CD8-positive, alpha-beta memory T cell (primary cell): Measurements from ENCODE around the gene DEFB129. TPM values are rescaled to one million over a fixed set of nuclear protein-coding genes. Genes with fewer than 3 reads are reported as not detected.
"Not testable (repeated sequence)": the region's sequence is repeated elsewhere in the genome, so short reads cannot be mapped to it uniquely, and the experiment has no call there.

ENCODE experiments used
- CTCF ChIA-PET: fragments of 350-600 bp; sonication (Branson Sonifier 250); formaldehyde crosslinking; loops from one replicate; lab custom pipeline; 2021; ENCODE audit warnings: antibody characterized with exemption; lab: Charles Lee
- POLR2A ChIA-PET: fragments of 350-600 bp; sonication (Branson Sonifier 250); formaldehyde crosslinking; loops from one replicate; lab custom pipeline; 2021; ENCODE audit warnings: antibody characterized with exemption; lab: Charles Lee
- DNase-seq, 5 donors: peaks; one replicate each; pipeline versions ENCODE4 v3.0.0 to v3.0.0-alpha.2; 2020 to 2022; ENCODE audit warnings: mixed read lengths in 1 of 5
- H3K27ac ChIP-seq: one replicate; pipeline ENCODE4 v1.7.0; 2013; ENCODE audit warnings: low read depth, mild to moderate bottlenecking, low read length, moderate library complexity
- H3K27me3 ChIP-seq: 2 replicates; pipeline ENCODE4 v1.7.0; 2013; ENCODE audit warnings: low read length, mild to moderate bottlenecking; ENCODE audit not compliant: insufficient read depth, poor library complexity, severe bottlenecking
- H3K36me3 ChIP-seq: 2 replicates; pipeline ENCODE4 v1.7.0; 2013; ENCODE audit warnings: mild to moderate bottlenecking, low read length, moderate library complexity; ENCODE audit not compliant: insufficient read depth
- H3K4me1 ChIP-seq: 2 replicates; pipeline ENCODE4 v1.7.0; 2013; ENCODE audit warnings: mild to moderate bottlenecking, low read length, moderate library complexity; ENCODE audit not compliant: insufficient read depth
- H3K4me3 ChIP-seq: 2 replicates; pipeline ENCODE4 v1.7.0; 2013; ENCODE audit warnings: mild to moderate bottlenecking, low read length
- H3K9me3 ChIP-seq: 2 replicates; pipeline ENCODE4 v1.7.0; 2013; ENCODE audit warnings: mild to moderate bottlenecking, low read length
- H3K27ac Mint-ChIP-seq, 8 donors: one replicate each; pipeline ENCODE4 v1.8.0; 2020 to 2021; ENCODE audit warnings: mixed read lengths in 8 of 8, mild to moderate bottlenecking in 6 of 8, inconsistent platforms in 3 of 8, moderate library complexity in 3 of 8
- H3K27me3 Mint-ChIP-seq, 2 donors: one replicate each; pipeline ENCODE4 v1.8.0; 2020 to 2021; ENCODE audit warnings: mixed read lengths in 2 of 2, mild to moderate bottlenecking in 1 of 2, moderate library complexity in 1 of 2
- H3K36me3 Mint-ChIP-seq, 3 donors: one replicate each; pipeline ENCODE4 v1.8.0; 2020 to 2021; ENCODE audit warnings: mixed read lengths in 3 of 3, inconsistent platforms in 1 of 3, mild to moderate bottlenecking in 1 of 3
- H3K4me1 Mint-ChIP-seq, 3 donors: one replicate each; pipeline ENCODE4 v1.8.0; 2020 to 2021; ENCODE audit warnings: mixed read lengths in 3 of 3, inconsistent platforms in 1 of 3, mild to moderate bottlenecking in 1 of 3
- H3K4me3 Mint-ChIP-seq, 7 donors: one replicate each; pipeline ENCODE4 v1.8.0; 2020 to 2021; ENCODE audit warnings: mixed read lengths in 7 of 7, mild to moderate bottlenecking in 6 of 7, moderate library complexity in 4 of 7, inconsistent platforms in 2 of 7
- H3K9me3 Mint-ChIP-seq, 5 donors: one replicate each; pipeline ENCODE4 v1.8.0; 2020 to 2022; ENCODE audit warnings: mixed read lengths in 5 of 5, mild to moderate bottlenecking in 3 of 5, moderate library complexity in 2 of 5, inconsistent platforms in 1 of 5
- polyA plus RNA-seq: library from polyadenylated mRNA; unstranded; fragments of 300-500 nt; fragmentation: Illumina TruSeq; gene quantifications from one replicate; pipeline ENCODE4 v1.2.3, GENCODE V29; 2021
- total RNA-seq, 2 experiments: library from RNA; stranded (reverse); gene quantifications; one replicate each; pipeline ENCODE4 v1.2.3, GENCODE V29; 2021

DEFB129 gene, protein sequence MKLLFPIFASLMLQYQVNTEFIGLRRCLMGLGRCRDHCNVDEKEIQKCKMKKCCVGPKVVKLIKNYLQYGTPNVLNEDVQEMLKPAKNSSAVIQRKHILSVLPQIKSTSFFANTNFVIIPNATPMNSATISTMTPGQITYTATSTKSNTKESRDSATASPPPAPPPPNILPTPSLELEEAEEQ
- total RNA-seq (not detected), polyA plus RNA-seq (not detected)

DNA sequence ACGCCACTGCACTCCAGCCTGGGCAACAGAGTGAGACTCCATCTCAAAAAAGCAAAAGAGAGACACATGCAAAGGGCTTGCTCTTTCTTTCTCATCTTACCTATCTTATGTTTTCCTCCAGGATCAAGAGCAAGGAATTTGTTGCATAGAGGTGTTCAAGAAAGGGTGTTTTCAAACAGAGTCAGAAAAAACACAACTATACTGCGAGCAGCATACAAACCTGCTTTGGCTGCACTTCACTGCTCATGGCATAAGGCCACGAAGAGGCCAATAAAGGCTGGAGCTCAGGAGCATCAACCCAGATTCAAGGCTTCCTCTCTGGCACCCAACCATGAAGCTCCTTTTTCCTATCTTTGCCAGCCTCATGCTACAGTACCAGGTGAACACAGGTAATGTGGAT is at the start of gene DEFB129:
Gene DEFB129, plus strand, starts transcription at position 301 of the 400 bp plus-strand sequence. Its CDS starts 31 bp downstream, at position 332.
- Histone ChIP-seq H3K4me1 (peaks cover 21% of the 10 kb centered on the region), H3K27ac (no peak within 1 kb of the TSS), H3K9me3 (no peaks in the 10 kb centered on the region), H3K27me3 (no peaks in the 10 kb centered on the region), H3K4me3 (no peak within 1 kb of the TSS), H3K36me3 (no peaks in the 10 kb centered on the region)
- ChIA-PET CTCF (no interaction called here), POLR2A (no interaction called here)
- peaks cover 0 to 4% (median 0%) of the 10 kb centered on the region in 5 donors for H3K9me3 Mint-ChIP-seq
- H3K4me3 Mint-ChIP-seq = no peak within 1 kb of the TSS
- H3K27ac Mint-ChIP-seq = no peak within 1 kb of the TSS
- peaks cover 0 to 26% of the 10 kb centered on the region in 2 donors for H3K27me3 Mint-ChIP-seq
- no peaks in the 10 kb centered on the region for H3K36me3 Mint-ChIP-seq
- DNase-seq = no peak
- H3K4me1 Mint-ChIP-seq = peaks cover 0 to 4% (median 0%) of the 10 kb centered on the region in 3 donors

GRCh38 chr20:184288-184687 is 42.8 kb upstream of the DEFB129 start:
- Mint-ChIP-seq H3K27me3 (peaks cover 11 to 70% of the 10 kb centered on the region in 2 donors), H3K36me3 (no peaks in the 10 kb centered on the region), H3K4me3 (no peak overlapping the region), H3K9me3 (peaks cover 5 to 17% (median 7%) of the 10 kb centered on the region in 5 donors), H3K27ac (no peak overlapping the region), H3K4me1 (no peaks in the 10 kb centered on the region)
- H3K27me3 ChIP-seq = peaks cover 9% of the 10 kb centered on the region
- CTCF ChIA-PET = no interaction called here
- no peaks in the 10 kb centered on the region for H3K36me3 ChIP-seq
- no peaks in the 10 kb centered on the region for H3K4me1 ChIP-seq
- H3K27ac ChIP-seq = no peak overlapping the region
- POLR2A ChIA-PET = no interaction called here
- no peak overlapping the region for H3K4me3 ChIP-seq
- DNase-seq = no peak
- no peaks in the 10 kb centered on the region for H3K9me3 ChIP-seq

- Mint-ChIP-seq H3K27me3 (peaks cover 19 to 63% of the 10 kb centered on the region in 2 donors), H3K4me1 (no peaks in the 10 kb centered on the region)
- CTCF ChIA-PET = no interaction called here
Measured at GRCh38 chr20:187733-188132, 39.3 kb upstream of the DEFB129 start.

GRCh38 chr20:189611-190010 is 37.4 kb upstream of the DEFB129 start, which contains the start of gene DEFB128:
TSS of gene DEFB128 (minus strand) at chr20:189711. CDS start at chr20:189623, 88 bp downstream.
- H3K4me3 Mint-ChIP-seq = no peak within 1 kb of the TSS
- Histone ChIP-seq H3K9me3 (no peaks in the 10 kb centered on the region), H3K4me3 (no peak within 1 kb of the TSS), H3K27ac (no peak within 1 kb of the TSS), H3K27me3 (peaks cover 3% of the 10 kb centered on the region), H3K4me1 (no peaks in the 10 kb centered on the region), H3K36me3 (no peaks in the 10 kb centered on the region)
- no peaks in the 10 kb centered on the region for H3K36me3 Mint-ChIP-seq
- H3K9me3 Mint-ChIP-seq = peaks cover 2 to 17% (median 7%) of the 10 kb centered on the region in 5 donors
- no peak for DNase-seq
- ChIA-PET CTCF (no interaction called here), POLR2A (no interaction called here)
- H3K27me3 Mint-ChIP-seq = peaks cover 16 to 51% of the 10 kb centered on the region in 2 donors
- no peak within 1 kb of the TSS for H3K27ac Mint-ChIP-seq
- H3K4me1 Mint-ChIP-seq = no peaks in the 10 kb centered on the region

More at GRCh38 chr20:187733-188132, 39.3 kb upstream of the DEFB129 start:
- Mint-ChIP-seq H3K36me3 (no peaks in the 10 kb centered on the region), H3K27ac (no peak overlapping the region), H3K4me3 (no peak overlapping the region), H3K9me3 (peaks cover 7 to 24% (median 14%) of the 10 kb centered on the region in 5 donors)
- no peaks in the 10 kb centered on the region for H3K36me3 ChIP-seq
- H3K4me3 ChIP-seq = no peak overlapping the region
- POLR2A ChIA-PET = no interaction called here
- H3K4me1 ChIP-seq = no peaks in the 10 kb centered on the region
- H3K27ac ChIP-seq = no peak overlapping the region
- peaks cover 6% of the 10 kb centered on the region for H3K27me3 ChIP-seq
- no peaks in the 10 kb centered on the region for H3K9me3 ChIP-seq
- no peak for DNase-seq

DNA sequence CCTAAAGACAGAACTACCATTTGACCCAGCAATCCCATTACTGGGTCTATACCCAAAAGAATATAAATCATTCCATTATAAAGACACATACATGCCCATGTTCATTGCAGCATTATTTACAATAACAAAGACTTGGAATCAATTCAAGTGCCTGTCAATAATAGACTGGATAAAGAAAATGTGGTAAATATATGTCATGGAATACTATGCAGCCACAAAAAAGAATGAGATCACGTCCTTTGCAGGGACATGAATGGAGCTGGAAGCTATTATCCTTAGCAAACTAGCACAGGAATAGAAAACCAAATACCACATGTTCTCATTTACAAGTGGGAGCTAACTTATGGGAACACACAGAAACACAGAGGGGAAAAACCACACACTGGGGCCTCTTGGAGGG is 28.8 kb upstream of the DEFB129 start:
- H3K4me3 ChIP-seq = no peak overlapping the region
- Mint-ChIP-seq H3K27ac (no peak overlapping the region), H3K4me1 (no peaks in the 10 kb centered on the region), H3K36me3 (peaks cover 0 to 5% (median 0%) of the 10 kb centered on the region in 3 donors), H3K4me3 (no peak overlapping the region), H3K27me3 (peaks cover 8 to 43% of the 10 kb centered on the region in 2 donors), H3K9me3 (peaks cover 0 to 15% (median 4%) of the 10 kb centered on the region in 5 donors)
- no peaks in the 10 kb centered on the region for H3K4me1 ChIP-seq
- CTCF ChIA-PET = no interaction called here
- POLR2A ChIA-PET = no interaction called here
- no peaks in the 10 kb centered on the region for H3K9me3 ChIP-seq
- no peaks in the 10 kb centered on the region for H3K36me3 ChIP-seq
- H3K27me3 ChIP-seq = no peaks in the 10 kb centered on the region
- no peak overlapping the region for H3K27ac ChIP-seq
- DNase-seq = no peak

GRCh38 chr20:199996-200395 is 27.1 kb upstream of the DEFB129 start:
- Histone ChIP-seq H3K9me3 (no peaks in the 10 kb centered on the region), H3K4me3 (no peak overlapping the region), H3K27ac (no peak overlapping the region), H3K36me3 (no peaks in the 10 kb centered on the region), H3K27me3 (no peaks in the 10 kb centered on the region), H3K4me1 (no peaks in the 10 kb centered on the region)
- no peak overlapping the region for H3K4me3 Mint-ChIP-seq
- no peak overlapping the region for H3K27ac Mint-ChIP-seq
- H3K36me3 Mint-ChIP-seq = peaks cover 0 to 5% (median 0%) of the 10 kb centered on the region in 3 donors
- POLR2A ChIA-PET = no interaction called here
- no peaks in the 10 kb centered on the region for H3K4me1 Mint-ChIP-seq
- DNase-seq = no peak
- CTCF ChIA-PET = no interaction called here
- H3K27me3 Mint-ChIP-seq = peaks cover 12 to 41% of the 10 kb centered on the region in 2 donors
- peaks cover 0 to 15% (median 4%) of the 10 kb centered on the region in 5 donors for H3K9me3 Mint-ChIP-seq

- H3K4me1 ChIP-seq, H3K27ac Mint-ChIP-seq, DNase-seq, POLR2A ChIA-PET, H3K27ac ChIP-seq, H3K4me3 ChIP-seq, H3K27me3 ChIP-seq, H3K4me3 Mint-ChIP-seq, H3K36me3 ChIP-seq, H3K4me1 Mint-ChIP-seq, H3K9me3 Mint-ChIP-seq, H3K36me3 Mint-ChIP-seq, H3K9me3 ChIP-seq, CTCF ChIA-PET: not testable (repeated sequence)
- peaks cover 8 to 21% of the 10 kb centered on the region in 2 donors for H3K27me3 Mint-ChIP-seq
Measured at GRCh38 chr20:203630-204029, 23.4 kb upstream of the DEFB129 start.

- Histone ChIP-seq H3K9me3 (no peaks in the 10 kb centered on the region), H3K36me3 (no peaks in the 10 kb centered on the region), H3K27me3 (peaks cover 4% of the 10 kb centered on the region), H3K4me3 (no peak overlapping the region), H3K4me1 (no peaks in the 10 kb centered on the region), H3K27ac (no peak overlapping the region)
- H3K36me3 Mint-ChIP-seq = no peaks in the 10 kb centered on the region
- H3K9me3 Mint-ChIP-seq = no peaks in the 10 kb centered on the region
- peak in 2 of 5 donors; percentile 23 to 43 for DNase-seq
- no peaks in the 10 kb centered on the region for H3K4me1 Mint-ChIP-seq
- no peak overlapping the region for H3K4me3 Mint-ChIP-seq
- H3K27me3 Mint-ChIP-seq = peaks cover 0 to 14% of the 10 kb centered on the region in 2 donors
- ChIA-PET POLR2A (no interaction called here), CTCF (interaction anchor here (0.9 to 2.5 kb wide), 2 partner anchors 58 to 60 kb away, joined by 3 to 13 read pairs; no protein-coding TSS in a partner anchor)
- H3K27ac Mint-ChIP-seq = no peak overlapping the region
Measured at GRCh38 chr20:208942-209566, 18.0 kb upstream of the DEFB129 start.
